IPS-15b (cell line): Measurements from ENCODE around the gene HDGF.

Experiments
- H3K27me3 ChIP-seq: one replicate; pipeline ENCODE4 v1.6.1; 2013; ENCODE audit warnings: low read length; ENCODE audit not compliant: control insufficient read depth, insufficient read depth
- H3K36me3 ChIP-seq: one replicate; pipeline ENCODE4 v1.6.1; 2013; ENCODE audit warnings: low read length; ENCODE audit not compliant: control insufficient read depth, insufficient read depth
- H3K4me1 ChIP-seq: one replicate; pipeline ENCODE4 v1.6.1; 2013; ENCODE audit warnings: mild to moderate bottlenecking, low read length; ENCODE audit not compliant: control insufficient read depth, insufficient read depth
- H3K4me3 ChIP-seq: one replicate; pipeline ENCODE4 v1.5.1; 2013; ENCODE audit warnings: low read depth, low read length
- H3K9ac ChIP-seq: one replicate; pipeline ENCODE4 v1.6.1; 2013; ENCODE audit warnings: low read depth, mild to moderate bottlenecking, low read length
- H3K9me3 ChIP-seq: one replicate; pipeline ENCODE4 v1.6.1; 2013; ENCODE audit warnings: mild to moderate bottlenecking, low read length; ENCODE audit not compliant: control insufficient read depth, insufficient read depth

Gene HDGF

GRCh38 chr1:156777573-156777972 is 26.1 kb upstream of the HDGF start:
- H3K27me3 ChIP-seq, result no peaks in the 10 kb centered on the region
- no peaks in the 10 kb centered on the region for H3K4me1 ChIP-seq
- no peaks in the 10 kb centered on the region for H3K36me3 ChIP-seq
- no peak overlapping the region for H3K4me3 ChIP-seq
- no peaks in the 10 kb centered on the region for H3K9me3 ChIP-seq
- H3K9ac ChIP-seq, result no peak overlapping the region

GRCh38 chr1:156776942-156777341 is 25.5 kb upstream of the HDGF start:
- no peak overlapping the region for H3K4me3 ChIP-seq
- no peaks in the 10 kb centered on the region for H3K9me3 ChIP-seq
- no peak overlapping the region for H3K9ac ChIP-seq
- no peaks in the 10 kb centered on the region for H3K27me3 ChIP-seq
- no peaks in the 10 kb centered on the region for H3K36me3 ChIP-seq
- H3K4me1 ChIP-seq, result no peaks in the 10 kb centered on the region

GRCh38 chr1:156775799-156776198 is 24.3 kb upstream of the HDGF start:
- H3K4me3 ChIP-seq, result no peak overlapping the region
- no peaks in the 10 kb centered on the region for H3K9me3 ChIP-seq
- H3K4me1 ChIP-seq, result no peaks in the 10 kb centered on the region
- H3K36me3 ChIP-seq, result no peaks in the 10 kb centered on the region
- H3K27me3 ChIP-seq, result no peaks in the 10 kb centered on the region
- H3K9ac ChIP-seq, result no peak overlapping the region

GRCh38 chr1:156773607-156774006 is 22.1 kb upstream of the HDGF start:
- H3K9ac ChIP-seq, result no peak overlapping the region
- H3K27me3 ChIP-seq, result no peaks in the 10 kb centered on the region
- peaks cover 7% of the 10 kb centered on the region for H3K4me1 ChIP-seq
- no peak overlapping the region for H3K4me3 ChIP-seq
- no peaks in the 10 kb centered on the region for H3K9me3 ChIP-seq
- H3K36me3 ChIP-seq, result no peaks in the 10 kb centered on the region

- H3K4me1 ChIP-seq, result peaks cover 7% of the 10 kb centered on the region
- H3K9me3 ChIP-seq, result no peaks in the 10 kb centered on the region
- no peaks in the 10 kb centered on the region for H3K27me3 ChIP-seq
- no peak overlapping the region for H3K9ac ChIP-seq
- H3K4me3 ChIP-seq, result no peak overlapping the region
- H3K36me3 ChIP-seq, result no peaks in the 10 kb centered on the region
These were observed 21.4 kb upstream of the HDGF start for GRCh38 chr1:156772728-156773497.

GRCh38 chr1:156772222-156772621 is 20.7 kb upstream of the HDGF start:
- Histone ChIP-seq H3K36me3 (no peaks in the 10 kb centered on the region), H3K4me1 (peaks cover 7% of the 10 kb centered on the region), H3K9ac (no peak overlapping the region), H3K9me3 (no peaks in the 10 kb centered on the region), H3K27me3 (no peaks in the 10 kb centered on the region), H3K4me3 (no peak overlapping the region)

GRCh38 chr1:156768610-156769295 is 17.3 kb upstream of the HDGF start:
- no peaks in the 10 kb centered on the region for H3K36me3 ChIP-seq
- H3K9ac ChIP-seq, result peak overlapping the region; percentile 95
- peaks cover 7% of the 10 kb centered on the region for H3K4me1 ChIP-seq
- H3K9me3 ChIP-seq, result no peaks in the 10 kb centered on the region
- no peaks in the 10 kb centered on the region for H3K27me3 ChIP-seq
- H3K4me3 ChIP-seq, result peak overlapping the region; percentile 97

GRCh38 chr1:156767879-156768604 is 16.6 kb upstream of the HDGF start:
- Histone ChIP-seq H3K9me3 (no peaks in the 10 kb centered on the region), H3K4me3 (peak overlapping the region; percentile 97), H3K36me3 (no peaks in the 10 kb centered on the region), H3K9ac (peak overlapping the region; percentile 95), H3K4me1 (peaks cover 7% of the 10 kb centered on the region), H3K27me3 (no peaks in the 10 kb centered on the region)

GRCh38 chr1:156767101-156767878 is 15.8 kb upstream of the HDGF start, which contains the start of gene PRCC:
TSS of gene PRCC (plus strand) at chr1:156767535. CDS start at chr1:156767772, 237 bp downstream.
- Histone ChIP-seq H3K4me1 (peaks cover 7% of the 10 kb centered on the region), H3K9ac (peak within 1 kb of the TSS; percentile 95), H3K36me3 (no peaks in the 10 kb centered on the region), H3K9me3 (no peaks in the 10 kb centered on the region), H3K27me3 (no peaks in the 10 kb centered on the region), H3K4me3 (peak within 1 kb of the TSS; percentile 97)

- Histone ChIP-seq H3K9me3 (no peaks in the 10 kb centered on the region), H3K4me1 (peaks cover 7% of the 10 kb centered on the region), H3K4me3 (peak overlapping the region; percentile 97)
These were observed 15.0 kb upstream of the HDGF start for GRCh38 chr1:156766298-156767100.

More at GRCh38 chr1:156766298-156767100, 15.0 kb upstream of the HDGF start:
- H3K36me3 ChIP-seq, result no peaks in the 10 kb centered on the region
- no peaks in the 10 kb centered on the region for H3K27me3 ChIP-seq
- H3K9ac ChIP-seq, result peak overlapping the region; percentile 95
